Measurements from ENCODE around the gene ETV5.

ETV5 gene

DNA sequence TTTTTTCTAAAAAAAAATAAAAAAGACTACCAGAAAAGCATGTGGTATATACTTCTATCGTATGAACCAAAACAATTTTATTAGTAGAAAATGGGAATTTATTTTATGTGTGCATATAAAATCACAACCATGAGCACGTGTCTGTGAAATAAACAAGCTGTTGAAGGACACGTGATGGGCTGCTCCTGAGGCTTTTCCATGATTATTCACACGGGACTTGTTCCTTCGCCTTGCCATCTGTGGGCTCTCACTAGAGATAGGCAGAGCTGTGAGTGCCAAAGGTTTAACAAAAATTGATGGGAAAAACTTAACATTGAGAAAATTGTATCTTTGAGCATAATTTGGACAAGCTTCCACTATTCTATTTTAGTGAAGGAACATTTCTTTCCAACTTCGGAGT is 12.4 kb upstream of the ETV5 start:
- no peak overlapping the region for H3K9ac ChIP-seq (ENCODE audit: low read depth, low read length)
- peaks cover 55% of the 10 kb centered on the region for H3K27me3 ChIP-seq (ENCODE audit: control insufficient read depth, insufficient read depth, low read length)

DNA sequence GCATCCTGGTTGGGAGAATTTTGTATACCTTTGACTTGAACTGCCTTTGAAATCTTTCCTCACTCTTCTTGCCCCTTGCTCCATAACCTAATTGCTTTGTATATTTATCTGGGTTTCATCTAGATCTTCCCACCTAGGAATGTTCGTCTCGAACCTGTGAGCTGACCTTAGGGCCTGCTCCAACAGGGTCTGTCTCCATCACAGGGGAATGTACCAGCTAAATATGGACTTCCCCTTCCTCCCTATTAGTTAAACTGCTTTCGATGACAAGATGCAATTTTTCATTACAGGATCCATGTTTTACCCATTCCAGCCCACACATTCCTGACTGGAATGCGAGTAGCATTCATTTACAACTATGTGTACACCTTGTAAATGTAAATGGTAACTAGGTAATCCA is 10.6 kb upstream of the ETV5 start:
- Histone ChIP-seq H3K36me3 (ENCODE audit: control insufficient read depth, insufficient read depth, low read length) (no peaks in the 10 kb centered on the region), H3K4me1 (ENCODE audit: control insufficient read depth, insufficient read depth, low read length) (peaks cover 12% of the 10 kb centered on the region), H3K9me3 (ENCODE audit: control insufficient read depth, insufficient read depth, low read length) (no peaks in the 10 kb centered on the region), H3K9ac (ENCODE audit: low read depth, low read length) (no peak overlapping the region), H3K27me3 (ENCODE audit: control insufficient read depth, insufficient read depth, low read length) (peaks cover 73% of the 10 kb centered on the region), H3K4me3 (ENCODE audit: low read depth, low read length) (no peak overlapping the region)

More for the DNA sequence above, 12.4 kb upstream of the ETV5 start:
- Histone ChIP-seq H3K4me3 (ENCODE audit: low read depth, low read length) (no peak overlapping the region), H3K36me3 (ENCODE audit: control insufficient read depth, insufficient read depth, low read length) (no peaks in the 10 kb centered on the region), H3K4me1 (ENCODE audit: control insufficient read depth, insufficient read depth, low read length) (peaks cover 12% of the 10 kb centered on the region), H3K9me3 (ENCODE audit: control insufficient read depth, insufficient read depth, low read length) (no peaks in the 10 kb centered on the region)

DNA sequence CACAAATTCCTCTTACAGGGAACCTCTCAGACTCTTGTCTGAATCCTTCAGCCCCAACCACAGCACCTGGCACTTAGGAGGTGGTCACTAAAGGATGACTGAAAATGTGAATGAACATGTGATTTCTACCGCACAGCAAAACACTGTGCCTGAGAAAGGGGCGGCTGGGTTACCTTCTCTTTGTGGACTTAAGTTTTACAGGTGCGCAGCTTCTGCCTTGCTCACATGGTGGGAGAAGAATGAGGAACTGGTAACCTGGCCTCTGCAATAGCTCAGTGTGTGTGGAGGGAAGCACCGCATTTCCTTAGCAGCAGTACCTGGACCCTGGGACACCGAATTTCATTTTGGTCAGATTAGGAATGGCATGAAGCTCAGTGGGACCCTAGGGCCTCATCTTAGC is 9.8 kb upstream of the ETV5 start:
- no peaks in the 10 kb centered on the region for H3K36me3 ChIP-seq (ENCODE audit: control insufficient read depth, insufficient read depth, low read length)
- peaks cover 12% of the 10 kb centered on the region for H3K4me1 ChIP-seq (ENCODE audit: control insufficient read depth, insufficient read depth, low read length)
- no peak overlapping the region for H3K9ac ChIP-seq (ENCODE audit: low read depth, low read length)

DNA sequence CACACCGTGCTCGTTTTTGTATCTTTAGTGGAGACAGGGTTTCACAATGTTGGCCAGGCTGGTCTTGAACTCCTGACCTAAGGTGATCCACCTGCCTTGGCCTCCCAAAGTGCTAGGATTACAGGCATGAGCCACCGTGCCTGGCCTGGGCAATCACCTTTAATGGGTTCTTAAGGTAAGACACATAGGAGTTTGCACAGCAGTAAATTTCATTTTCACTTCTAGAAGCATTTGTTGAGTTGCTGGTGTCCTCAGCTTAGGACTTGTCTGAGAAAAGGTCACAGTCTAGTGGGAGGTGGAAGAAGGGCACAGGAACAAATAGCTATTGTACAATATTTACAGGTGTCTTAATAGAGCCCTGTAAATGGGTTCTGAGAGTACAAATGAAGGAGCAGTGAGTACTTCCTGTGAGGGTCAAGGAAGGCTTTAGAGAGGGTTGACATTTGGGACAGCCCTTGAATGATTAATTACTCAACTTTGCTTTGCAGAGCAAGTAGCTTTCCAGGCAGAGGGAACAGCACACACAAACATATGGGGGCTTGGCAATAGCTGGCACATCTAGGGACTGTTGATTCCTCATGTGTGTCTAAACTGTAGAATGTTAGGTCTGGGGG is 8.7 kb upstream of the ETV5 start:
- no peak overlapping the region for H3K9ac ChIP-seq (ENCODE audit: low read depth, low read length)
- peaks cover 89% of the 10 kb centered on the region for H3K27me3 ChIP-seq (ENCODE audit: control insufficient read depth, insufficient read depth, low read length)
- H3K4me3 ChIP-seq (ENCODE audit: low read depth, low read length): no peak overlapping the region
- no peaks in the 10 kb centered on the region for H3K9me3 ChIP-seq (ENCODE audit: control insufficient read depth, insufficient read depth, low read length)
- no peaks in the 10 kb centered on the region for H3K36me3 ChIP-seq (ENCODE audit: control insufficient read depth, insufficient read depth, low read length)
- H3K4me1 ChIP-seq (ENCODE audit: control insufficient read depth, insufficient read depth, low read length): peaks cover 12% of the 10 kb centered on the region

More for the DNA sequence above, 9.8 kb upstream of the ETV5 start:
- H3K4me3 ChIP-seq (ENCODE audit: low read depth, low read length): no peak overlapping the region
- H3K27me3 ChIP-seq (ENCODE audit: control insufficient read depth, insufficient read depth, low read length): peaks cover 78% of the 10 kb centered on the region
- H3K9me3 ChIP-seq (ENCODE audit: control insufficient read depth, insufficient read depth, low read length): no peaks in the 10 kb centered on the region

DNA sequence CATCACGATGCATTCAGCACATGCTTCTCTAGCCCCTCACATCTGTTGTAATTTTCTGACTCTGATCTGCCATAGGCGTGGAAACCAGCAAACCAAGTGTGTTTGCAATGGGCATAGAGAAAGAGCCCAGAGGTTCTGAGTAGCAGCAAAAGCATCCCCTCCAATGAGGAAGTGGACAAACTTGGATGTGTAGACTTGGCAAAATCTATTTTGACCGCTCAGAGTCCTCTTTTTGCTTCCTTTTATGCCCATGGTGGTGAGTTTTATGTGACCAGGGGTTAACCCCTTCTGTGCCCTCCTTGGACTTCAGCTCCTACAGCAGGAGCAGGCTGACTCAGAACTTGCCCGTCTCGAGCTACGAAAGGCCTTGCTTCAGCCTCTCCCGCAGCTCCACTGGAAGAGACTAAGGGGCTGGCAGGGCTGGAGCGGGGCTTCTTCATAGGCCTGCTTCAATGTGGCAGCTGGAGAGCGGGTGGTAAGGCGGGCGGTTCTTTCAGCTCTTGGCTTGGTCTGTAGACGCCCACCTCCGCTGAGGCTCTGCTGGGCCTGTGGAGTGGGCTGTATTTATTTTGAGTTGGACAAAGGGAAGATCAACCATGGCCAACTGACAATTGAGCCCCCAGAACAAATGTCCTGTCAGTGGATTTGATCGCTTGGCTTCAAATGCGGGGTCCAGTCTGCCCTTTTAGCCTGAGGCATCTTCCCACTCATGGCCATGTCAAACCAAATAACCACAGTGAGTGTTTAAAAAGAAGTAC is 6.5 kb upstream of the ETV5 start:
- H3K9ac ChIP-seq (ENCODE audit: low read depth, low read length): no peak overlapping the region
- no peaks in the 10 kb centered on the region for H3K9me3 ChIP-seq (ENCODE audit: control insufficient read depth, insufficient read depth, low read length)
- H3K27me3 ChIP-seq (ENCODE audit: control insufficient read depth, insufficient read depth, low read length): peaks cover 100% of the 10 kb centered on the region
- peaks cover 7% of the 10 kb centered on the region for H3K4me1 ChIP-seq (ENCODE audit: control insufficient read depth, insufficient read depth, low read length)
- H3K36me3 ChIP-seq (ENCODE audit: control insufficient read depth, insufficient read depth, low read length): no peaks in the 10 kb centered on the region
- H3K4me3 ChIP-seq (ENCODE audit: low read depth, low read length): no peak overlapping the region

DNA sequence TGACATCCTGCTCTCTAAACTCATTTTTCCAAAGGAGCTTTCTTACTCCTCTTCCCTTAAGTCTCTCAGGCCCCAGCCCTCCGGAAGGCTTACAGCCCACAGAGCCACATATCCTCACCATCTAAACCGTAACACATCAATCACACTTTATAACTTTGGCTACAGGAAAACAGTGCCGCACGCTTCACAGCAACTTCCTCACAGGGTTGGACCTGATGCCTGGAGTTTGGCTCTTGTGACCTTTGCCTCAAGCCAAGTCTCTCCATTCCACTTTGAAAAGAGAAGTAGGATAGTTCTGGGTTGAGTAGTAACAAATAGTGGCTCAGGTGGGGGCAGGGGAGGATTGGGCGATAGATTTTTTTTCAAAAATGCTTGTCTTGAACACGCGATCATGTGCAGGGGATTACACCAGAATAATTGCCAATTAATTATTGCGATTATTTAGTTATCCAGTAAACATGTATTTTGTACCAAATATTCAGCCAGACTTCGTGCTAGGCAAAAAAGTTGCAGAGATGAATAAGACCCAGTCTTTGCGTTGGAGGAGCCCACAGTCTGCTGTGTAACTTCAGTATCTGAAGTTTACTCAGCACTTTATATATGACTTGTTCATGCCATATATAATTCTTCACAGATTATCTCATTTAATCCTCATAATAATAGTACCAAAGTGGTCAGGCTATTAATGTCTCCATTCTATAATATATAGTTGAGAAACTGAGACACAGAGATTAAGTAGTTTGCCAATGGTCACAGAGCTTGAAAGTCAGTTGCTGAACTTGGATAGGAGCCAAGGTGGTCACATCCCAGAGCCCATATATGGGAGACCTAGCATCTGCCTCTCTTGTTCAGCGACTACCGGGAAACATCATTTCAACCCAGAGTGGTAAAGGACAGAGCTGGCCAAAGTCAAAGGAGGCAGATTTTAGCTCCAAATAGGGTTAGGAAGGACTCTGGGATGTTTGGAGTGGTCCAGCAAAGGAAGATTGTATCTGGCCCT is 2.4 kb upstream of the ETV5 start:
- no peaks in the 10 kb centered on the region for H3K36me3 ChIP-seq (ENCODE audit: control insufficient read depth, insufficient read depth, low read length)
- peaks cover 80% of the 10 kb centered on the region for H3K27me3 ChIP-seq (ENCODE audit: control insufficient read depth, insufficient read depth, low read length)
- H3K4me3 ChIP-seq (ENCODE audit: low read depth, low read length): peak overlapping the region; percentile 74
- H3K9me3 ChIP-seq (ENCODE audit: control insufficient read depth, insufficient read depth, low read length): no peaks in the 10 kb centered on the region
- peaks cover 9% of the 10 kb centered on the region for H3K4me1 ChIP-seq (ENCODE audit: control insufficient read depth, insufficient read depth, low read length)
- H3K9ac ChIP-seq (ENCODE audit: low read depth, low read length): no peak overlapping the region

DNA sequence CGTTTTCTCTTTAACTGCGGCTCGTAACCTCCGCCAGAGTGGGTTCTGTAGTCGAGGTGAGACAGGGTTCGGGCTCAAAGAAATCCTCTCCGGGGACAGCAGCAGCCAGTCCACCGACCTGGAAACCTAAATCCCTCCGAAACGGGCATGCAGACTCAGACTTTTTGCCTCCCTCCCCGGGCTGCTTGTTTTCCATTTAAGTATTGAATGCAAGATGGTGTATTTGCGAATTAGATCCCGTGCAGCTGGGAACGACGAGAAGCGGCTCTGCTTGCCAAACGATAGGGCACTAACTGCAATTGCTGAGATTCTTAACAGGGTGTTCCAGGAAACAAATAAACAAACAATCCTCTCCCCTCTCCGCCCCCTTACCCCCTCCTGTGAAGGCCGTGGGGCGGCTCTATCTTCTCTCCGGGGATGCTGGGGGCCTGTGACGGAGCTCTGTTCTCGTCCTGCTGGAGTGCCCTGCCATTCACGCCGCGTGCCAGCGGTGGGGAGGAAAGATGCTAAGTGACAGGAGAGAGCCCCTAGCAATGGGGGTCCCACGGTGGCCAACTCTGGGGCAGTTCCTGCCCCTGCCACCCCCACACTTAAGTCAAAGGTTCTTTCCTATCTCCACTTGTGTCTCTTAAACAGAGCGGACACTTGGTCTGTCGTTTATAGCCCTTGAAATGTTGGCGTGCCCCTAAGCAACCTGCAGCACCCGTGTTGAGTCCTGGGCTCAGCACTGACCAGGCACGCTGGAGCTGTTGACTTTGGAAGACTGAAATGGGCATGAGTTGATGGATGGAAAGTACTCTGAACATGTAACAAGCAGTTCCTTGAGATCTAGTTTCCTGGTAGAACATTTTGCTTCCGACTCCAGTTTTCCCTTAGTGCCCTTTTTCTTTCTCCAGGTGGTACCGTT is 1.3 kb upstream of the ETV5 start:
- Histone ChIP-seq H3K4me3 (ENCODE audit: low read depth, low read length) (peak overlapping the region; percentile 74), H3K9me3 (ENCODE audit: control insufficient read depth, insufficient read depth, low read length) (no peaks in the 10 kb centered on the region), H3K36me3 (ENCODE audit: control insufficient read depth, insufficient read depth, low read length) (no peaks in the 10 kb centered on the region), H3K4me1 (ENCODE audit: control insufficient read depth, insufficient read depth, low read length) (peaks cover 9% of the 10 kb centered on the region), H3K27me3 (ENCODE audit: control insufficient read depth, insufficient read depth, low read length) (peaks cover 80% of the 10 kb centered on the region), H3K9ac (ENCODE audit: low read depth, low read length) (no peak overlapping the region)

DNA sequence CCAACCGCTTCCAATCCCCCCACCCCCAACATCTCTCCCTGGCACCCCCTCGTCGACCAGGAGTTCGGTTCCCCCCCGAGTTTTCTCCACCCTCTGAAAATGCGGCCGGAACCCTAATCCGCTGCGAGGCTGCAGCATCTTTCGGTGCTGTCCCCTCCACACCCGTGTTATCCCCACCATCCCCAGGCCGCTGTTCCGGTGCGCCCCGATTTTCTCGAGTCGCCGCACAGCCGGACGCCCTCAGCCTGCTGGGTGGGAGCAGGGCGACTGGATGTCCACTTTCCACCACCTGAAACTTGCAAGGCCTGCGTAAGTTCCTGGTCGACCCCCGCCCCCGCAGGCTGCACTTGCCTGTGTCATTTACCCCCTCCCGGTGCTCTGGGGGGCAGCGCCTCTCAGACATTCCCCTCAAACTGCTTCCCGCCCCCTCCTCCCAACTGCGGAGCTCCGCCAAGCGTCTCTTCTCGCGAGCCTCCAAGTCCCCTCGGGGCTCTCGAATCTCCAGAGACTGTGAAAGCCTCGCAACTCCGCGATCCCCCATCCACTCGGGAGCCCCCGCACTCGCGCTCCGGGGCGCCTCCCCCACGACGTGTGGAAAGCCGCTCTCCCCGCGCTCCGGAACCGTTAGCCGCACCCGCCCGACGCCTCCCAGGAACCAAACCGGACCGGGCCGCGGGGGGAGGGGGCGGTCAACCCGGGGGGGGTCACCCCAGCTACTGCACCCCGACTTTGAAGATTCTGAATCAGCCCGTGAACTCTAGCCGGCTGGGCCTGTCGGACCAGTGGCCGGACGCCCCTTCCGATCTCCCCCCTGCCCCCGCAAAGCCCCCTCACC is 566 bp downstream of the ETV5 start:
- no peak overlapping the region for H3K9ac ChIP-seq (ENCODE audit: low read depth, low read length)
- no peaks in the 10 kb centered on the region for H3K9me3 ChIP-seq (ENCODE audit: control insufficient read depth, insufficient read depth, low read length)
- no peaks in the 10 kb centered on the region for H3K36me3 ChIP-seq (ENCODE audit: control insufficient read depth, insufficient read depth, low read length)
- peaks cover 9% of the 10 kb centered on the region for H3K4me1 ChIP-seq (ENCODE audit: control insufficient read depth, insufficient read depth, low read length)
- H3K27me3 ChIP-seq (ENCODE audit: control insufficient read depth, insufficient read depth, low read length): peaks cover 80% of the 10 kb centered on the region
- peak overlapping the region; percentile 62 for H3K4me3 ChIP-seq (ENCODE audit: low read depth, low read length)

DNA sequence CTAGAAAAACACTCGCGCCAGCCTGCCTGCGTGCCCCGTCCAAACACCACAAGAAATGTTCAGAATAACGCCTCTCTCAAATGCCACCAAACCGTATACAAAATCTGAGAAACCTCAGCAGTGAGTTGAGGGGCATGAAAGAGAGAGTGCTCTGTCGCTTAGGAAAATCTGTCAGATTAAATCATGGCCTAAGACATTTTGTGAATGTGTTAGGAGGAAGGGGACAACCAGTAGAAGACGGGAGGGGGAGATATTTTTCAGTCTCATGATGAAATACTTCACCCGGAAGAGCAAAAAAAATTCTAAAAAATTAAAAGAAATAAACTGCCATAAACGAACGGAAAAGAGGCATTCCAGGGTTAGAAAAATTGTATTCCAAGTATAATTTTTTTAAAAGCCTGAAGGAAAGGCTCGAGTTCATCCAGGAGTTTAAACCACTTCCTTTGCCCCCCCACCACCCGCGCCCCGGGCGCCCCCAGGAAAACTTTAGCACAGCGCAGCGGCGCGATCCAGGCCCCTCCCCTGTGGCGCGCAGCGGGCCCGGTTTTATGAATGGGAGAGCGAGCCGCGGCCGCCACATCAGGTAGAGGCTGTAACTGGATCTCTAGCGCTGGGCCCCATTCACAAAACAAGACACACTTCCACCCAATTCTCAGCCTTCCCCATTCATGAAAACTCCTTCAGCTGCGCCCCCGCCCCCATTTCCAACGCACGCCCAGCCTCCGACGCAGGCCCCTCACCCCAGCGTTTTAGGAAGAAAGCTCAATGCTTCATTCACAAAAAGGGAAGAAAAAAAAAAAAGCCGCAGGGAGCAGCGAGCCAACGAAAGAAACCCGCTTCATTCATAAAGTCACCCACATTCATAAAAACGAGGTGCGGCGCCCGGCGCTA is 1.4 kb downstream of the ETV5 start:
- Histone ChIP-seq H3K36me3 (ENCODE audit: control insufficient read depth, insufficient read depth, low read length) (no peaks in the 10 kb centered on the region), H3K27me3 (ENCODE audit: control insufficient read depth, insufficient read depth, low read length) (peaks cover 80% of the 10 kb centered on the region), H3K4me3 (ENCODE audit: low read depth, low read length) (peak overlapping the region; percentile 62)

DNA sequence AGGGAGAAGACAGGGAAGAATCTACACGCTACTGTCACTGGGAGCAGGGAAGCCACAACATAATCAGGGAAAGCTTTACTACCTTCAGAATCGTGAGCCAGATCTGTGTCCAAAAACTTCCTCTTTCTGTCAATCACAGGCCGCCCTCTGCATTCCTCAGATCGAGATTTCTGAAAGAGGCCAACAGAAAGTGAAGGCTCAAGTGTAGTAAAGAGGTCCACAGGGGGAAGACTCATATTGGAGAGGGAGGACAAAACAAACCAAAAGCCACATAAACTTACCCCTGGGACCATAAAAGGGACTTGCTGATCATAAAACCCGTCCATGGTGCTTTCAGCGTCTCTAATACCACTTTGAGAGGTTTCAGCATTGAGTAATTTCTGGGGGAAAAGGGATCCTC is 3.3 kb downstream of the ETV5 start:
- Histone ChIP-seq H3K36me3 (ENCODE audit: control insufficient read depth, insufficient read depth, low read length) (no peaks in the 10 kb centered on the region), H3K4me1 (ENCODE audit: control insufficient read depth, insufficient read depth, low read length) (peaks cover 12% of the 10 kb centered on the region), H3K27me3 (ENCODE audit: control insufficient read depth, insufficient read depth, low read length) (peaks cover 79% of the 10 kb centered on the region), H3K9me3 (ENCODE audit: control insufficient read depth, insufficient read depth, low read length) (no peaks in the 10 kb centered on the region), H3K9ac (ENCODE audit: low read depth, low read length) (no peak overlapping the region), H3K4me3 (ENCODE audit: low read depth, low read length) (no peak overlapping the region)

More for the DNA sequence above, 1.4 kb downstream of the ETV5 start:
- H3K9me3 ChIP-seq (ENCODE audit: control insufficient read depth, insufficient read depth, low read length): no peaks in the 10 kb centered on the region
- no peak overlapping the region for H3K9ac ChIP-seq (ENCODE audit: low read depth, low read length)
- H3K4me1 ChIP-seq (ENCODE audit: control insufficient read depth, insufficient read depth, low read length): peaks cover 12% of the 10 kb centered on the region

Data from iPS-15b (cell line).